Natural killer cell treated with Interleukin-12 subunit alpha and Interleukin-12 subunit beta and Interleukin-15 and Interleukin-18, amount 100 ng/mL, for 72 hours (primary cell): ENCODE measurements around the gene LEMD1. TPM values are rescaled to one million over a fixed set of nuclear protein-coding genes. Genes with fewer than 3 reads are reported as not detected.

ENCODE experiments used
- ATAC-seq, 2 donors: fragments of 150-1000 bp; cut with Tn5 transposase in 1 of 2; sonication (Bioruptor Pico), chemical (Tn5 transposase) in 1 of 2; 2 replicates each; pipeline ENCODE4 v1.10.0; 2021
- DNase-seq: peaks from one replicate; pipeline ENCODE4 v3.0.0; 2022; ENCODE audit warnings: low spot score
- H3K27ac Mint-ChIP-seq, 2 donors: 1 replicate in 1 of 2; 2 replicates in 1 of 2; pipeline ENCODE4 v1.8.0; 2022; ENCODE audit warnings: mixed read lengths in 2 of 2, mild to moderate bottlenecking in 1 of 2, moderate library complexity in 1 of 2
- H3K27me3 Mint-ChIP-seq, 2 donors: 1 replicate in 1 of 2; 2 replicates in 1 of 2; pipeline ENCODE4 v1.8.0; 2022; ENCODE audit warnings: mixed read lengths in 2 of 2
- H3K36me3 Mint-ChIP-seq: one replicate; pipeline ENCODE4 v1.8.0; 2022; ENCODE audit warnings: mixed read lengths
- H3K4me1 Mint-ChIP-seq, 2 donors: 1 replicate in 1 of 2; 2 replicates in 1 of 2; pipeline ENCODE4 v1.8.0; 2022; ENCODE audit warnings: low read depth in 2 of 2, mixed read lengths in 2 of 2, mild to moderate bottlenecking in 1 of 2
- H3K4me3 Mint-ChIP-seq: one replicate; pipeline ENCODE4 v1.8.0; 2022; ENCODE audit warnings: mixed read lengths
- H3K9me3 Mint-ChIP-seq: 2 replicates; pipeline ENCODE4 v1.8.0; 2022; ENCODE audit warnings: mixed read lengths
- total RNA-seq, 2 donors: library from RNA; stranded (reverse); gene quantifications; one replicate each; pipeline ENCODE4 v1.2.3, GENCODE V29; 2022

Gene LEMD1, protein sequence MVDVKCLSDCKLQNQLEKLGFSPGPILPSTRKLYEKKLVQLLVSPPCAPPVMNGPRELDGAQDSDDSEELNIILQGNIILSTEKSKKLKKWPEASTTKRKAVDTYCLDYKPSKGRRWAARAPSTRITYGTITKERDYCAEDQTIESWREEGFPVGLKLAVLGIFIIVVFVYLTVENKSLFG
- not detected for total RNA-seq

DNA sequence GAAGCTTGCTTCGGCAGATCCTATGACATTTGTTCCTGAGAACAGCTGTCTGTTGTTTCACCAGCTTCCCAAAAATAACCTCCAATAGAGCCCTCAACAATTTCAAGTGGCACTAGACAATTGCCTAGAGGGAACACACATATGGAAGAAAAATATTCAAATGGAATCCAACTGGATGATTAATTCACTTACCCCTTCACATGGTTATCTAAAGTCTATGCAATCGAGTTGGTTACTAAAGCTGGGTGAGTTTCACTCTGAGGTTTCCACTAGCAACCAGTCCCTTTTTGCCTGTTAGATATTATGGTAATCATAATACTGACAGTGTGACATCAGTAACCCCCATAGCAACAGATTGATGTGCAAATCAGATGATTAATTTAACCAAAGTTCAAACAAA lies at the start of gene LEMD1:
Gene LEMD1, minus strand, starts transcription at position 259 of the 400 bp plus-strand sequence. CDS start 1,520 bp downstream, outside the sequence.
- DNase-seq = no peak
- no peak within 1 kb of the TSS for H3K4me3 Mint-ChIP-seq
- peaks cover 32 to 35% of the 10 kb centered on the region in 2 donors for H3K27me3 Mint-ChIP-seq
- H3K27ac Mint-ChIP-seq = no peak within 1 kb of the TSS
- no peaks in the 10 kb centered on the region for H3K4me1 Mint-ChIP-seq
- ATAC-seq = no peak
- no peaks in the 10 kb centered on the region for H3K36me3 Mint-ChIP-seq
- no peaks in the 10 kb centered on the region for H3K9me3 Mint-ChIP-seq

DNA sequence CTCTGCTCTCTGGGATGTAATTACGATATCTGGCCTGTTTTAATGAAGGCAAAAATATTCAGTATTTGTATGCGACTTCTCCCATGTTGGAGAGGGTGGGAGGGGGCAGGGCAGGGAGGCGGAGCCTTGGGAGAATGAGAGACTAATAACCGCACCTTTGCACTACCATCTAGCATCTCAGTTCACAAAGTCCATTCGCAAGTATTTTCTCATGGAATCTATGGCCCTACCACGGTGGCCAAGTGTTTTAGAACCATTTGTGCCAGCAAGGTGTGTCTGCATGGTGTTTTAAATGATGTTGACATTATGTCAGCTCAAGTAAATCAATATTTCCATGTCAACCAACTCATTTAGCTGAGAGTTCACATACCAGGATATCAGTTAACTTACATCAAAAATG lies 48.3 kb upstream of the LEMD1 start:
- peaks cover 21 to 28% of the 10 kb centered on the region in 2 donors for H3K27me3 Mint-ChIP-seq

DNA sequence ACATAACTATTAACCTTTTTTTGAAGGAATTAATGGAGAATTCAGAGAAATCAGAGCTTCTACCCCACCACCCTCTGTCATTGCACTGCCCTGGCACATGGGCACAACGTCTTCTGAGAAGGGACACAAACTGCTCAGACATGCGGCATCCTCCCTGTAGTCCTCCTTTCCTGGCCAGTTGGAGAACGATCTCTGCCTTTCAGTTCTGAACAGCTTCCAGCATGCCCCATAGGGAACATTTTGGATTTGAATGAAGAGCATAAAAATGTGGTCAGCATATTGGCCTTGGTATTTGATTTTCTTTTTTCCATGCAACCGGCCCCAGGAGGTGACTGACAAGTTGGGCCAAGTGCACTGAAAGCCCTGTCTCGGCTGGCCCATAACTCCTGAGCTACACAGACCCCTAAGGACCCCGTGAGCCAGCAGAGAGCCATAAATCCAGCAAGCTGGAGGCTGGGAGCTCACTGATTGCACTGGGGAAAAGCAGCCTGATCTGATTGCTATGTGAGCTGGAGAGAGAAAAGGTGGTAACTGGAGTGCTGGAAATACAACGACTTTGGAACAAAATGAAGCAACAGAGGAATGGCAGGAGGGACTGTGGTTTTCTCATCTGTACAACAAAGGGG lies 44.9 kb upstream of the LEMD1 start:
- ATAC-seq = no peak
- H3K9me3 Mint-ChIP-seq = no peaks in the 10 kb centered on the region
- H3K36me3 Mint-ChIP-seq = no peaks in the 10 kb centered on the region

More for the DNA sequence above, 48.3 kb upstream of the LEMD1 start:
- Mint-ChIP-seq H3K4me3 (no peak overlapping the region), H3K9me3 (peaks cover 5% of the 10 kb centered on the region), H3K36me3 (peaks cover 7% of the 10 kb centered on the region), H3K27ac (no peak overlapping the region), H3K4me1 (peaks cover 5 to 16% of the 10 kb centered on the region in 2 donors)
- no peak for ATAC-seq
- DNase-seq = no peak

GRCh38 chr1:205465392-205465791 lies 43.5 kb upstream of the LEMD1 start:
- Mint-ChIP-seq H3K4me3 (no peak overlapping the region), H3K9me3 (no peaks in the 10 kb centered on the region), H3K4me1 (peaks cover 0 to 4% of the 10 kb centered on the region in 2 donors), H3K27ac (no peak overlapping the region), H3K27me3 (peaks cover under 1 to 16% of the 10 kb centered on the region in 2 donors), H3K36me3 (no peaks in the 10 kb centered on the region)
- DNase-seq (no peak), ATAC-seq (no peak)

More for the DNA sequence above, 44.9 kb upstream of the LEMD1 start:
- Mint-ChIP-seq H3K4me1 (peaks cover 0 to 4% of the 10 kb centered on the region in 2 donors), H3K27me3 (peaks cover 4 to 14% of the 10 kb centered on the region in 2 donors), H3K27ac (no peak overlapping the region), H3K4me3 (no peak overlapping the region)
- no peak for DNase-seq

DNA sequence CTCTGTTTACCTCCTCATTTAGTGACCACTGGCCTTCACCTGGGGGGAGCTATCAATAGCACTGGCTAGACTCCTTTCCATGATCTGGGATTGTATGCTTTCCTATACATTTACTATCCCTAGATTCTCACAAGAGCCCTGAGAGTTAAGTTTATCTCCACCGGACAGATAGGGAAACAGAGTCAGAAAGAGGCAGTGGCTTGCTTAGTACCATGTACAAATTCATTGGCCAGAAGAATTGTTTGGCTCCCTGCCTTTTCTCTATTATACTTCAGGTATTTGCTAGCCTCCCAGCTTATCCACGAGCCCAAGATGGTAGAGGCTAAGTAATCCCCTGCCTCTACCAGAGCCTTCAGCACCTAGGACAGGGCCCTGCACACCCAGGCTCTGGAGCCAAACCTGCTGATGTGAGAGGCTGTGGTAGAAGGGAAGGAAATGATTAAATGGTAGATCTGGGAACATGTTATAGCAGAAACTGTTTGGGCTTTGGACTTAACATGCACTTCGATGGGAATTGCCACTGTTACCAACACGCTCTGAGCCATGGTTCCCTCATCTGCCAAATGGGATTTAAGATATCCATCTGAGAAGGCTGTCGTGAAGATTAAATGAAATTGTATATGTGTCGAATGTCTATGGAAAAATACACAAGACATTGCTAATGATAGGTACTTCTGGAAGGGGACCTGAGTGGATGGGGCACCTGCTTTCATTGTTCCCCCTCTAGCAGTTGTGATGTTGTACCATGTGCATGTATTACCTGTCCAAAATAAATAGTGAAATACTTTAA lies 37.1 kb upstream of the LEMD1 start:
- Mint-ChIP-seq H3K4me1 (peaks cover 11 to 16% of the 10 kb centered on the region in 2 donors), H3K27me3 (peaks cover 35 to 50% of the 10 kb centered on the region in 2 donors), H3K9me3 (no peaks in the 10 kb centered on the region), H3K4me3 (no peak overlapping the region), H3K27ac (no peak overlapping the region), H3K36me3 (no peaks in the 10 kb centered on the region)
- DNase-seq (no peak), ATAC-seq (no peak)

GRCh38 chr1:205456868-205457745 lies 35.3 kb upstream of the LEMD1 start:
- ATAC-seq = no peak
- no peak overlapping the region for H3K27ac Mint-ChIP-seq
- H3K4me3 Mint-ChIP-seq = peak overlapping the region; percentile 63
- H3K36me3 Mint-ChIP-seq = no peaks in the 10 kb centered on the region
- H3K9me3 Mint-ChIP-seq = no peaks in the 10 kb centered on the region
- DNase-seq = no peak
- H3K27me3 Mint-ChIP-seq = peaks cover 39 to 64% of the 10 kb centered on the region in 2 donors
- peaks cover 11 to 16% of the 10 kb centered on the region in 2 donors for H3K4me1 Mint-ChIP-seq

DNA sequence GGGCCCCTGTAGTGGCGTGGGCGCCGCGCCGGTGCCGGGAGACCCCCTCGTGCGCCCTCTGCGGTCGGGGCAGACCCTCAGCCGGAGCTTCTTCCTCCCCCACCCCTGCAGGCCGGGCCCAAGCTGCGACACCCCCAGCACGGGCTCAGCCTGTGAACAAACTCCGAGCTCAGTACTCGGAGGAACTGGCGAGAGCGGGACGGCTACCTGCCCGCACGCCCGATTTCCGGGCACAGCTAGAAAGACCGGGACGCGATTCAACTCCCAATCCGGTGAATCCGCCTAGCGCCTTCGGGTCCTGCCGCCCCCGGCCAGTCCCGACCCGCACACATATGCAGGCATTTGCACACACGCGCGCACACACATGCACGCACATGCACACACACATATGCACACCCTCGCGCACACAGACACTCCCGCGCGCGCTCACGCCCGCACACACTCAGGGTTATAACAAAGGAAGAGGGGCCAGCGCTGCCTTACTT lies 34.6 kb upstream of the LEMD1 start:
- Mint-ChIP-seq H3K4me1 (peaks cover 11 to 16% of the 10 kb centered on the region in 2 donors), H3K9me3 (no peaks in the 10 kb centered on the region), H3K27me3 (peaks cover 40 to 71% of the 10 kb centered on the region in 2 donors), H3K36me3 (no peaks in the 10 kb centered on the region), H3K27ac (no peak overlapping the region), H3K4me3 (peak overlapping the region; percentile 62)
- DNase-seq (no peak), ATAC-seq (peak in 1 of 2 donors; percentile 18)

GRCh38 chr1:205455581-205456382 lies 33.9 kb upstream of the LEMD1 start, which contains the start of gene BLACAT1:
TSS of gene BLACAT1 (minus strand) at chr1:205456045.
- ATAC-seq (no peak), DNase-seq (no peak)
- Mint-ChIP-seq H3K9me3 (no peaks in the 10 kb centered on the region), H3K4me1 (peaks cover 11 to 16% of the 10 kb centered on the region in 2 donors), H3K4me3 (peak within 1 kb of the TSS; percentile 62), H3K27ac (no peak within 1 kb of the TSS), H3K27me3 (peaks cover 41 to 75% of the 10 kb centered on the region in 2 donors), H3K36me3 (no peaks in the 10 kb centered on the region)

GRCh38 chr1:205454903-205455335 lies 33.1 kb upstream of the LEMD1 start:
- Mint-ChIP-seq H3K27ac (no peak overlapping the region), H3K4me1 (peaks cover 11 to 16% of the 10 kb centered on the region in 2 donors), H3K4me3 (peak overlapping the region; percentile 12), H3K36me3 (no peaks in the 10 kb centered on the region), H3K27me3 (peaks cover 38 to 70% of the 10 kb centered on the region in 2 donors), H3K9me3 (no peaks in the 10 kb centered on the region)
- DNase-seq (no peak), ATAC-seq (no peak)

- Mint-ChIP-seq H3K9me3 (no peaks in the 10 kb centered on the region), H3K27ac (no peak overlapping the region), H3K4me3 (no peak overlapping the region), H3K27me3 (peaks cover 31 to 57% of the 10 kb centered on the region in 2 donors), H3K4me1 (peaks cover 11 to 16% of the 10 kb centered on the region in 2 donors), H3K36me3 (no peaks in the 10 kb centered on the region)
- no peak for DNase-seq
- ATAC-seq = no peak
Measured at GRCh38 chr1:205453466-205453865, 31.6 kb upstream of the LEMD1 start.

- no peak overlapping the region for H3K27ac Mint-ChIP-seq
- H3K4me1 Mint-ChIP-seq = peaks cover 11 to 12% of the 10 kb centered on the region in 2 donors
- peaks cover 28 to 51% of the 10 kb centered on the region in 2 donors for H3K27me3 Mint-ChIP-seq
- ATAC-seq (no peak), DNase-seq (no peak)
- H3K36me3 Mint-ChIP-seq = no peaks in the 10 kb centered on the region
- no peaks in the 10 kb centered on the region for H3K9me3 Mint-ChIP-seq
- no peak overlapping the region for H3K4me3 Mint-ChIP-seq
Measured at GRCh38 chr1:205452933-205453332, 31.1 kb upstream of the LEMD1 start.

DNA sequence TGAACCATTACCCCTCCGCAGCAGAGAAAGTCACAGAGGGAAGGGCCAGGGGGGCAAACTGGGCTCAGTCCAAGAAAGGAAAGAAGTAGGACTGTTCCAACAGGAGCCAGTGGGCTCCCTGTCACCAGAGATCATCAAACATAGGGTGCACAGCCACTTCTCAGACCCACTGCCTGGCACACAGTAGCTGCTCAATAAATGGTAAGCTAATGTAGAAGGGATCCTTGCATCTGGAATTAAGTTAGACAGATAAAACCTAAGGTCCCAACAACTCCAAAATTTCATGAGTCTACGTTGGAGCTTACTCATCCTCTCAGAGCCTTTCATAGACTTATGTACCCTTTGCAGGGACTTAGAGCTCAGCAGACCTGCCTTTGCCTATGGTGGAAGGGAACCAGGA lies 30.5 kb upstream of the LEMD1 start:
- no peaks in the 10 kb centered on the region for H3K36me3 Mint-ChIP-seq
- no peak for ATAC-seq
- H3K27me3 Mint-ChIP-seq = peaks cover 23 to 46% of the 10 kb centered on the region in 2 donors
- H3K4me1 Mint-ChIP-seq = peaks cover 5 to 7% of the 10 kb centered on the region in 2 donors
- H3K4me3 Mint-ChIP-seq = no peak overlapping the region
- no peak for DNase-seq
- no peak overlapping the region for H3K27ac Mint-ChIP-seq
- H3K9me3 Mint-ChIP-seq = no peaks in the 10 kb centered on the region
